Trophoblast cell (in vitro differentiated cells and primary cell): ENCODE data around the gene TMEM130.

Experiments used
- DNase-seq, 2 donors: peaks; one replicate each; pipeline ENCODE4 v3.0.0-alpha.2; 2016
- H2AFZ ChIP-seq: 2 replicates; pipeline ENCODE4 v1.6.1; 2013; ENCODE audit warnings: low read length, moderate library complexity, mild to moderate bottlenecking; ENCODE audit not compliant: insufficient read depth, poor library complexity
- H2AK5ac ChIP-seq: 2 replicates; pipeline ENCODE4 v1.6.1; 2013; ENCODE audit warnings: mild to moderate bottlenecking, low read length
- H2BK120ac ChIP-seq: 2 replicates; pipeline ENCODE4 v1.6.1; 2013; ENCODE audit warnings: low read length, mild to moderate bottlenecking, moderate library complexity; ENCODE audit not compliant: insufficient read depth, poor library complexity
- H2BK12ac ChIP-seq: 2 replicates; pipeline ENCODE4 v1.6.1; 2013; ENCODE audit warnings: mild to moderate bottlenecking, low read length, moderate library complexity
- H2BK5ac ChIP-seq: 2 replicates; pipeline ENCODE4 v1.6.1; 2013; ENCODE audit warnings: low read length, low read depth, moderate library complexity, mild to moderate bottlenecking; ENCODE audit not compliant: poor library complexity
- H3K14ac ChIP-seq: 2 replicates; pipeline ENCODE4 v1.6.1; 2013; ENCODE audit warnings: mild to moderate bottlenecking, low read length
- H3K18ac ChIP-seq: 2 replicates; pipeline ENCODE4 v1.6.1; 2013; ENCODE audit warnings: mild to moderate bottlenecking, low read length
- H3K23ac ChIP-seq: 2 replicates; pipeline ENCODE4 v1.6.1; 2013; ENCODE audit warnings: low read length
- H3K27ac ChIP-seq: 2 replicates; pipeline ENCODE4 v1.5.1; 2013; ENCODE audit warnings: low read depth, mild to moderate bottlenecking, inconsistent platforms, low read length, moderate library complexity
- H3K27me3 ChIP-seq: 2 replicates; pipeline ENCODE4 v1.6.1; 2013; ENCODE audit warnings: inconsistent platforms, mild to moderate bottlenecking, low read length, moderate library complexity; ENCODE audit not compliant: insufficient read depth
- H3K36me3 ChIP-seq, 2 experiments: 1 replicate in 1 of 2; 2 replicates in 1 of 2; pipeline ENCODE4 v1.6.1; 2013; ENCODE audit warnings: low read length in 2 of 2, mild to moderate bottlenecking in 2 of 2, moderate library complexity in 1 of 2; ENCODE audit not compliant: insufficient read depth in 2 of 2, control insufficient read depth in 1 of 2
- H3K4ac ChIP-seq: 2 replicates; pipeline ENCODE4 v1.6.1; 2013; ENCODE audit warnings: low read depth, mild to moderate bottlenecking, low read length, moderate library complexity
- H3K4me1 ChIP-seq, 2 experiments: 1 replicate in 1 of 2; 2 replicates in 1 of 2; pipeline ENCODE4 v1.6.1; 2013; ENCODE audit warnings: low read length in 2 of 2, mild to moderate bottlenecking in 2 of 2, moderate library complexity in 1 of 2; ENCODE audit not compliant: insufficient read depth in 2 of 2, control insufficient read depth in 1 of 2
- H3K4me2 ChIP-seq: 2 replicates; pipeline ENCODE4 v1.6.1; 2013; ENCODE audit warnings: inconsistent platforms, mild to moderate bottlenecking, low read length, moderate library complexity
- H3K4me3 ChIP-seq: 2 replicates; pipeline ENCODE4 v1.5.1; 2013; ENCODE audit warnings: mild to moderate bottlenecking, low read depth, low read length, inconsistent platforms
- H3K79me1 ChIP-seq: one replicate; pipeline ENCODE4 v1.6.1; 2013; ENCODE audit warnings: low read length
- H3K79me2 ChIP-seq: 2 replicates; pipeline ENCODE4 v1.6.1; 2013; ENCODE audit warnings: low read length, mild to moderate bottlenecking; ENCODE audit not compliant: control insufficient read depth, insufficient read depth, poor library complexity
- H3K9ac ChIP-seq: 2 replicates; pipeline ENCODE4 v1.6.1; 2013; ENCODE audit warnings: mild to moderate bottlenecking, low read length
- H3K9me3 ChIP-seq: 2 replicates; pipeline ENCODE4 v1.6.1; 2013; ENCODE audit warnings: low read depth, mild to moderate bottlenecking, control low read depth, inconsistent platforms, low read length; ENCODE audit not compliant: insufficient read depth
- H4K12ac ChIP-seq: 2 replicates; pipeline ENCODE4 v1.6.1; 2013; ENCODE audit warnings: low read depth, mild to moderate bottlenecking, low read length, moderate library complexity
- H4K8ac ChIP-seq: 2 replicates; pipeline ENCODE4 v1.6.1; 2013; ENCODE audit warnings: low read depth, mild to moderate bottlenecking, low read length, moderate library complexity
- H4K91ac ChIP-seq: one replicate; pipeline ENCODE4 v1.6.1; 2013; ENCODE audit warnings: low read depth, mild to moderate bottlenecking, low read length, moderate library complexity
- WGBS: extraction: QIAGEN DNeasy Blood & Tissue Kit; methylation state at CpG from one replicate; pipeline ENCODE4 v1.1.7; 2013; ENCODE audit warnings: missing lambda C conversion rate; ENCODE audit not compliant: insufficient read length, insufficient coverage; ENCODE audit errors: extremely low coverage; 5-methylcytosine and 5-hydroxymethylcytosine counted together

TMEM130 gene

GRCh38 chr7:98821348-98821747, 48.5 kb downstream of the TMEM130 start:
- Histone ChIP-seq H2BK5ac (no peak overlapping the region), H3K4me2 (no peak overlapping the region), H3K4me3 (no peak overlapping the region), H3K23ac (no peak overlapping the region), H3K79me1 (no peaks in the 10 kb centered on the region), H3K18ac (no peak overlapping the region), H2AFZ (no peak overlapping the region), H3K14ac (no peak overlapping the region), H3K9ac (no peak overlapping the region), H3K4me1 (peaks cover 6% of the 10 kb centered on the region in 2 experiments), H3K27me3 (no peaks in the 10 kb centered on the region), H2BK12ac (no peak overlapping the region), H4K8ac (no peak overlapping the region), H4K91ac (peak overlapping the region; percentile 57), H3K36me3 (no peaks in the 10 kb centered on the region), H4K12ac (no peak overlapping the region), H2AK5ac (no peak overlapping the region), H2BK120ac (no peak overlapping the region), H3K4ac (no peak overlapping the region), H3K9me3 (peaks cover 3% of the 10 kb centered on the region), H3K79me2 (no peaks in the 10 kb centered on the region), H3K27ac (no peak overlapping the region)
- no peak for DNase-seq
- WGBS: no CpG with 5 or more reads among the region's 1 CpG

DNA sequence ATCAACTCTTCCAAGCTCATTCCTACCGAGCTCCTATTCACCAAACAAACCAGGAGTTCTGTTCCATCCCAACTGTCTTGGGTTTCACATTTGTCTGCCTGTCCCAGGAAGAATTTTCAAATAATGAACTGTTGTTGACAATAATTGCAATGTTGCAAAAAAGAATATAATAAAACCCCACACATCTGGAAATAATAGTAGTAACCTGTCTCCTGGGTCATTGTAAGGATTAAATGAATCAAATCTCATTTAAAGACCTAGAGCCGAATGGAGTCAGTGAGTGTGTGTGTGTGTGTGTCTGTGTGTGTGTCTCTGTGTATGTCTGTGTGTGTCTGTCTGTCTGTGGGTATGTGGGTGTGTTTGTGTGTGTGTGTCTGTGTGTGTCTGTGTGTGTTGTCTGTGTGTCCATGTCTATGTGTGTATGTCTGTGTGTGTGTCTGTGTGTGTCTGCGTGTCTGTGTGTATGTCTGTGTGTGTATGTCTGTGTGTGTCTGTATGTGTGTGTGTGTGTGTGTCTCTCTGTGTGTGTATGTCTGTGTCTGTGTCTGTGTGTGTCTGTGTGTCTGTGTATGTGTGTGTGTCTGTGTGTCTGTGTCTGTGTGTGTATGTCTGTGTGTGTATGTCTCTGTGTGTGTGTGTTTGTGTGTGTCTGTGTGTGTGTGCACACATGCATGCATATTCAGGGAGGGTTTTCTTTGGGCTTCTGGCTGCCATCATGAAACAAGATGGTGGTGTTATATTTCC, 52.7 kb downstream of the TMEM130 start:
- no peak overlapping the region for H3K27ac ChIP-seq
- no peak overlapping the region for H2AFZ ChIP-seq
- no CpG with 5 or more reads among the region's 3 CpGs for WGBS
- peaks cover 3 to 6% of the 10 kb centered on the region in 2 experiments for H3K4me1 ChIP-seq
- no peak overlapping the region for H2BK12ac ChIP-seq
- H4K12ac ChIP-seq: no peak overlapping the region
- H3K79me1 ChIP-seq: no peaks in the 10 kb centered on the region
- no peaks in the 10 kb centered on the region for H3K79me2 ChIP-seq
- peak overlapping the region; percentile 35 for H3K4me3 ChIP-seq
- H3K4ac ChIP-seq: no peak overlapping the region
- no peak overlapping the region for H4K8ac ChIP-seq
- H4K91ac ChIP-seq: no peak overlapping the region
- H3K4me2 ChIP-seq: no peak overlapping the region
- H3K36me3 ChIP-seq: no peaks in the 10 kb centered on the region
- H3K9me3 ChIP-seq: peaks cover 3% of the 10 kb centered on the region
- no peak overlapping the region for H3K23ac ChIP-seq
- H2BK5ac ChIP-seq: no peak overlapping the region
- DNase-seq: no peak
- H3K14ac ChIP-seq: no peak overlapping the region
- H3K9ac ChIP-seq: no peak overlapping the region
- H2BK120ac ChIP-seq: no peak overlapping the region
- no peak overlapping the region for H3K18ac ChIP-seq
- no peak overlapping the region for H2AK5ac ChIP-seq
- H3K27me3 ChIP-seq: no peaks in the 10 kb centered on the region

- H3K4me3 ChIP-seq: no peak overlapping the region
- H3K18ac ChIP-seq: no peak overlapping the region
- H2BK5ac ChIP-seq: no peak overlapping the region
- WGBS: no CpG with 5 or more reads among the region's 4 CpGs
- no peak overlapping the region for H2BK120ac ChIP-seq
- no peak overlapping the region for H4K91ac ChIP-seq
- H3K4me2 ChIP-seq: no peak overlapping the region
- no peak overlapping the region for H3K9ac ChIP-seq
- DNase-seq: no peak
- H3K36me3 ChIP-seq: no peaks in the 10 kb centered on the region
- peaks cover 6% of the 10 kb centered on the region for H3K9me3 ChIP-seq
- H3K14ac ChIP-seq: no peak overlapping the region
- no peak overlapping the region for H2BK12ac ChIP-seq
- no peak overlapping the region for H3K23ac ChIP-seq
- H4K8ac ChIP-seq: no peak overlapping the region
- no peak overlapping the region for H2AK5ac ChIP-seq
- H3K27me3 ChIP-seq: no peaks in the 10 kb centered on the region
- no peak overlapping the region for H3K4ac ChIP-seq
- H3K4me1 ChIP-seq: peaks cover 3 to 6% of the 10 kb centered on the region in 2 experiments
- H3K79me1 ChIP-seq: no peaks in the 10 kb centered on the region
- H3K27ac ChIP-seq: no peak overlapping the region
- H4K12ac ChIP-seq: no peak overlapping the region
- H3K79me2 ChIP-seq: no peaks in the 10 kb centered on the region
- H2AFZ ChIP-seq: no peak overlapping the region
These were observed 53.6 kb downstream of the TMEM130 start for GRCh38 chr7:98816241-98816640.

DNA sequence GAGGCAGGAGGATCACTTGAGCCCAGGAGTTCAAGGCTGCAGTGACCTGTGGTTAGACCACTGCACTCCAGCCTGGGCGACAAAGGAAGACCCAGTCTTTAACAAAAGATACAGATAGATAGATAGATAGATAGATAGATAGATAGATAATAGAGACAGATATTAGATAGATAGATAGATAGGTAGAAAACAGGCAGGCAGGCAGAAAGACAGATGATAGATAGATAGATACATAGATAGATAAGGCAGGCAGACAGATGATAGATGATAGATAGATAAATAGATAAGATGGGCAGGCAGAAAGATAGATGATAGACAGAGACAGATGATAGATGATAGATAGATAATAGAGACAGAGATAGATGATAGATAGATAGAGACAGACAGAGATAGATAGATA, 54.5 kb downstream of the TMEM130 start:
- no CpG with 5 or more reads among the region's 1 CpG for WGBS
- Histone ChIP-seq H3K9ac (no peak overlapping the region), H2AFZ (no peak overlapping the region), H3K27me3 (no peaks in the 10 kb centered on the region), H3K14ac (no peak overlapping the region), H3K4me1 (peaks cover 3 to 5% of the 10 kb centered on the region in 2 experiments), H3K79me2 (no peaks in the 10 kb centered on the region), H2BK12ac (no peak overlapping the region), H3K9me3 (peaks cover 8% of the 10 kb centered on the region), H3K4me2 (no peak overlapping the region), H4K12ac (no peak overlapping the region), H2BK120ac (no peak overlapping the region), H3K79me1 (no peaks in the 10 kb centered on the region), H3K36me3 (no peaks in the 10 kb centered on the region), H3K18ac (no peak overlapping the region), H4K91ac (no peak overlapping the region), H3K23ac (no peak overlapping the region), H2BK5ac (no peak overlapping the region), H4K8ac (no peak overlapping the region), H2AK5ac (no peak overlapping the region), H3K4me3 (no peak overlapping the region), H3K27ac (no peak overlapping the region), H3K4ac (no peak overlapping the region)
- DNase-seq: no peak
